ENCODE measurements around the gene LENEP.
"Not testable (repeated sequence)": the region's sequence is repeated elsewhere in the genome, so short reads cannot be mapped to it uniquely, and the experiment has no call there.

The LENEP gene

DNA sequence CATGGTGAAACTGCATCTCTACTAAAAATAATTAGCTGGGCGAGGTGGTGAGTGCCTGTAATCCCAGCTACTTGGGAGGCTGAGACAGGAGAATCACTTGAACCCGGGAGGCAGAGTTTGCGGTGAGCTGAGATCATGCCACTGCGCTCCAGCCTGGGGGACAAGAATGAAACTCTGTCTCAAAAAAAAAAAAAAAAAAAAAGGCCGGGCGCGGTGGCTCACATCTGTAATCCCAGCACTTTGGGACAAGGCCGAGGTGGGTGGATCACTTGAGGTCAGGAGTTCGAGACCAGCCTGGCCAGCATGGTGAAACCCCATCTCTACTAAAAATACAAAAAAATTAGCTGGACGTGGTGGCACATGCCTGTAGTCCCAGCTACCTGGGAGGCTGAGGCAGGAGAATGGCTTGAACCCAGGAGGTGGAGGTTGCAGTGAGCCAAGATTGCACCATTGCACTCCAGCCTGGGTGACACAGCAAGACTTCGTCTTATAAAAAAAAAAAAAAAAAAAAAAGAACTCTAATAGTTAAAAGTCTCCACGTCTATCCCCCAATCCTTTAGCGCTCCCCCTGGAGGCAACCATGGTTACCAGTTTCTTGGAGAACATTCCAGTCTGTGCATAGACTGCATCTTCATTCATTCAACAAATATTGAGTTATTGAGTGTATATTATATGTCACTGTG, 2.1 kb downstream of the LENEP start:
- not testable (repeated sequence) for H3K9ac ChIP-seq (ENCODE audit: low read depth, low read length, poor library complexity, severe bottlenecking); H3K4me3 ChIP-seq (ENCODE audit: low read length, poor library complexity, severe bottlenecking); H3K79me2 ChIP-seq (ENCODE audit: insufficient read depth, low read length); H3K9me2 ChIP-seq (replicated peaks; ENCODE audit: low read depth, low read length); H3K27me3 ChIP-seq (ENCODE audit: insufficient read depth, low read length, poor library complexity, severe bottlenecking); H3K4me2 ChIP-seq (ENCODE audit: low read depth, low read length, poor library complexity, severe bottlenecking); H2AFZ ChIP-seq (ENCODE audit: low read length); H4K20me1 ChIP-seq (ENCODE audit: insufficient read depth, low read length, poor library complexity, severe bottlenecking); H3K9me3 ChIP-seq (ENCODE audit: insufficient read depth, low read depth, low read length); H3K36me3 ChIP-seq (ENCODE audit: insufficient read depth, low read length)
- Histone ChIP-seq H3F3A (ENCODE audit: low read depth) (peaks cover 17% of the 10 kb centered on the region), H3K4me1 (ENCODE audit: insufficient read depth, low read length, poor library complexity, severe bottlenecking) (peaks cover 27% of the 10 kb centered on the region)
- TF ChIP-seq, protein P1, sequence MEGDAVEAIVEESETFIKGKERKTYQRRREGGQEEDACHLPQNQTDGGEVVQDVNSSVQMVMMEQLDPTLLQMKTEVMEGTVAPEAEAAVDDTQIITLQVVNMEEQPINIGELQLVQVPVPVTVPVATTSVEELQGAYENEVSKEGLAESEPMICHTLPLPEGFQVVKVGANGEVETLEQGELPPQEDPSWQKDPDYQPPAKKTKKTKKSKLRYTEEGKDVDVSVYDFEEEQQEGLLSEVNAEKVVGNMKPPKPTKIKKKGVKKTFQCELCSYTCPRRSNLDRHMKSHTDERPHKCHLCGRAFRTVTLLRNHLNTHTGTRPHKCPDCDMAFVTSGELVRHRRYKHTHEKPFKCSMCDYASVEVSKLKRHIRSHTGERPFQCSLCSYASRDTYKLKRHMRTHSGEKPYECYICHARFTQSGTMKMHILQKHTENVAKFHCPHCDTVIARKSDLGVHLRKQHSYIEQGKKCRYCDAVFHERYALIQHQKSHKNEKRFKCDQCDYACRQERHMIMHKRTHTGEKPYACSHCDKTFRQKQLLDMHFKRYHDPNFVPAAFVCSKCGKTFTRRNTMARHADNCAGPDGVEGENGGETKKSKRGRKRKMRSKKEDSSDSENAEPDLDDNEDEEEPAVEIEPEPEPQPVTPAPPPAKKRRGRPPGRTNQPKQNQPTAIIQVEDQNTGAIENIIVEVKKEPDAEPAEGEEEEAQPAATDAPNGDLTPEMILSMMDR (conservative IDR thresholded peaks at IDR 0.05; ENCODE audit: low read length): peak; percentile 33

DNA sequence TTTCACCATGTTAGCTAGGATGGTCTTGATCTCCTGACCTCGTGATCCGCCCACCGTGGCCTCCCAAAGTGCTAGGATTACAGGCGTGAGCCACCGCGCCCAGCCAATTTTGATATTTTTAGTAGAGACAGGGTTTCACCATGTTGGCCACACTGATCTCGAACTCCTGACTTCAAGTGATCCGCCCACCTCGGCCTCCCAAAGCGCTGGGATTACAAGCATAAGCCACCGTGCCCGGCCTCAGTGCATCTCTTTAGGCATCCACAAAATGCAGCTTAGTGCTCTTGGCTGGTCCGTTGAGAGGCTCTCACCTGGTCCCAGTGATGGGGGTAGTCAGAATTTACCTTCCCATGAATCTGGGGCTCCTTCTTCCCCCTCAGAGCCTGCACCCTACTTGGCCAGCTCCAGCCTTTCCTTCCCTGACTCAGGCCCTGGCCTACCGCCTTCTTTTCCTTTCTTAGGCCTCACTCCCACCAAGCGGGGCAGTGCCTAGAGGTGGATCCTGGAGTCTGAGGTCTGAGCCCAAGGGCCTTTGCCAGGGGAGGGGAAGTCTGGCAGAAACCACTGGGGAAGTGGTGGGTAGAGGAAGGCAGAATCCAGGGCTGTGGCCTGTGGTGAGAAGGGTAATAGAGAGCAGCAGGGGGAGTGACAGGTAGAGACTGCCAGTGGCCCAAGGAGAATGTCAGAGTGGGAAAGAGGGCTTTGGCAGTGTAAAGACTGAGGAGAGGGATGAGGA, 3.7 kb downstream of the LENEP start:
- Histone ChIP-seq H2AFZ (ENCODE audit: low read length) (no peak overlapping the region), H3K36me3 (ENCODE audit: insufficient read depth, low read length) (no peaks in the 10 kb centered on the region), H3K9ac (ENCODE audit: low read depth, low read length, poor library complexity, severe bottlenecking) (peak overlapping the region; percentile 24), H3K4me1 (ENCODE audit: insufficient read depth, low read length, poor library complexity, severe bottlenecking) (peaks cover 31% of the 10 kb centered on the region), H3K27me3 (ENCODE audit: insufficient read depth, low read length, poor library complexity, severe bottlenecking) (no peaks in the 10 kb centered on the region), H3F3A (ENCODE audit: low read depth) (peaks cover 21% of the 10 kb centered on the region), H3K79me2 (ENCODE audit: insufficient read depth, low read length) (no peaks in the 10 kb centered on the region), H3K4me3 (ENCODE audit: low read length, poor library complexity, severe bottlenecking) (no peak overlapping the region), H3K9me2 (replicated peaks; ENCODE audit: low read depth, low read length) (no peaks in the 10 kb centered on the region), H3K4me2 (ENCODE audit: low read depth, low read length, poor library complexity, severe bottlenecking) (peak overlapping the region; percentile 37), H4K20me1 (ENCODE audit: insufficient read depth, low read length, poor library complexity, severe bottlenecking) (no peaks in the 10 kb centered on the region), H3K9me3 (ENCODE audit: insufficient read depth, low read depth, low read length) (no peaks in the 10 kb centered on the region)
- TF ChIP-seq, protein P1 (conservative IDR thresholded peaks at IDR 0.05; ENCODE audit: low read length): no peak
- TF ChIP-seq EZH2phosphoT487 (IDR thresholded peaks at IDR 0.05; ENCODE audit: borderline replicate concordance): no peak

DNA sequence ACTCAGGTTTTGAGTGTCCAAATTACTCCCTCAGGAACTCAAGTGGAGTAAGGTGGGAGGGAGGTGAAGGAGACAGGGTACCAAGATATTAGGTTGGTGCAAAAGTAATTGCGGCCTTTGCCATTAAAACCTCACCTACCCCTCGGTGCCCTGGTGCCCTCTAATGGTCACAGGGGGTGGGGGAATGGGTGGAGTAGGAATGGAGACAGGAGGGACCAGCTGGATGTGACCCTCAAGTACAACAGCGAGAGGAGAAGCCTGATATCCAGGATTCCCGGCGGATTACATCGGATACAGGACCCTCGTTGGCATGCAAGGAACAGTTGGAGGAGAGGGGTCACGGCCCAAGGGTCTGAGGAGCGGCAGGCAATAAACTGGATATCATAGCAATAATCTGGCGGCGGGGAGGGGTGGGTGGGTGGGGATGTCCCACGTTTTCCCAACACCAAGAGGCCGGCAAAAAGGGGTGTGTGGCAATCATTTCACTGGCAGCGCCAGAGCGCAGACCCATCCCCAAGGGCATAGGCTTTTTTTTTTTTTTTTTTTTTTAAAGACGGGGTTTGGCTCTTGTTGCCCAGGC, 4.9 kb downstream of the LENEP start:
- no peak for TF ChIP-seq EZH2phosphoT487 (IDR thresholded peaks at IDR 0.05; ENCODE audit: borderline replicate concordance)
- TF ChIP-seq, protein P1 (conservative IDR thresholded peaks at IDR 0.05; ENCODE audit: low read length): peak; percentile 47
- Histone ChIP-seq H3K9me2 (replicated peaks; ENCODE audit: low read depth, low read length) (no peaks in the 10 kb centered on the region), H3K4me1 (ENCODE audit: insufficient read depth, low read length, poor library complexity, severe bottlenecking) (peaks cover 31% of the 10 kb centered on the region), H3K27me3 (ENCODE audit: insufficient read depth, low read length, poor library complexity, severe bottlenecking) (no peaks in the 10 kb centered on the region), H3K9ac (ENCODE audit: low read depth, low read length, poor library complexity, severe bottlenecking) (peak overlapping the region; percentile 81), H3K36me3 (ENCODE audit: insufficient read depth, low read length) (no peaks in the 10 kb centered on the region), H3K79me2 (ENCODE audit: insufficient read depth, low read length) (no peaks in the 10 kb centered on the region), H2AFZ (ENCODE audit: low read length) (no peak overlapping the region), H4K20me1 (ENCODE audit: insufficient read depth, low read length, poor library complexity, severe bottlenecking) (no peaks in the 10 kb centered on the region), H3F3A (ENCODE audit: low read depth) (peaks cover 21% of the 10 kb centered on the region), H3K9me3 (ENCODE audit: insufficient read depth, low read depth, low read length) (no peaks in the 10 kb centered on the region), H3K4me3 (ENCODE audit: low read length, poor library complexity, severe bottlenecking) (peak overlapping the region; percentile 81), H3K4me2 (ENCODE audit: low read depth, low read length, poor library complexity, severe bottlenecking) (peak overlapping the region; percentile 92)
